ENCODE data around the gene NCCRP1.

Gene NCCRP1

GRCh38 chr19:39156326-39157230 is 40.2 kb upstream of the NCCRP1 start:
- no peak overlapping the region for H3K27ac ChIP-seq
- no peak overlapping the region for H3K4me3 ChIP-seq (ENCODE audit: low read depth, low read length)

DNA sequence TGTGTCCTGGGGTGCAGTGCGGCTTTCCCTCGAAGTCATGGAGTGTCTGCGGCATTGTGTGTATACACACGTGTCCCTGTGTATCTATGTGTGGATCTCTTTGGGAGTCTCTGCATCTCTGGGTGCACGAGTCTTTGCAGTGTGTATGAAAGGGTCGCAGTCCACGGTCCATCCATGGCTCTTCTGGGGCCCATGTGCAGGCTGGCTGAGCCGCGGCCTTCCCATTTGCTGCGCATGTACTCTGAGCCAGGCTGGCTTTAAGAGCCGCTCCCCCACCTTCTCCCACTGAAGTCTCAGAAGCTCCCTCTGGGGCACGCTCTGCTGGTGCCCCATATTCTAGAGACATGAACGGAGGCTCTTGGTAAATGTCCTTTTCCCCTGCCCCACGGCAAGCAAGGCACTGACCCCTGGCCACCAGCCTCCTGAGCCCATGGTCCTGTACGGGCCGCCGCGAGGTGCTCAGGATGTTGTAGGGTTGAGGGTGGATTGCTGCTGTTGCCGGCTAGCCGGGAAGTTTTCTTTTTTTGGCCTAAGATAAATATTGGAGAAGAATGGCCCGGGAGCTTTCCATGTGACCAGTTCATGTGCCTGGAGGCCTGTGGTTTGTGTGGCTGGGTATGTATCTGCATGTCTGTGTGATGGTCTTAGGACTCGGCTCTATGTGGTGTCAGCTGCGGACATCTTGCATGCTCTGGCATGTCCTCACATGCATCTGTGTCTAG is 39.3 kb upstream of the NCCRP1 start:
- no peak overlapping the region for H3K27ac ChIP-seq
- H3K4me3 ChIP-seq (ENCODE audit: low read depth, low read length): no peak overlapping the region
- H3K36me3 ChIP-seq: peaks cover 12% of the 10 kb centered on the region
- DNase-seq: no peak
- no peak for TF ChIP-seq CTCF (IDR thresholded peaks at IDR 0.05; ENCODE audit: low read depth, low read length)
- H3K27me3 ChIP-seq (ENCODE audit: insufficient read depth, low read depth, severe bottlenecking): no peaks in the 10 kb centered on the region
- H3K9me3 ChIP-seq (ENCODE audit: severe bottlenecking): no peaks in the 10 kb centered on the region

More at GRCh38 chr19:39156326-39157230, 40.2 kb upstream of the NCCRP1 start:
- peaks cover 12% of the 10 kb centered on the region for H3K36me3 ChIP-seq
- no peaks in the 10 kb centered on the region for H3K27me3 ChIP-seq (ENCODE audit: insufficient read depth, low read depth, severe bottlenecking)
- DNase-seq: no peak
- no peak for TF ChIP-seq CTCF (IDR thresholded peaks at IDR 0.05; ENCODE audit: low read depth, low read length)
- H3K9me3 ChIP-seq (ENCODE audit: severe bottlenecking): no peaks in the 10 kb centered on the region

DNA sequence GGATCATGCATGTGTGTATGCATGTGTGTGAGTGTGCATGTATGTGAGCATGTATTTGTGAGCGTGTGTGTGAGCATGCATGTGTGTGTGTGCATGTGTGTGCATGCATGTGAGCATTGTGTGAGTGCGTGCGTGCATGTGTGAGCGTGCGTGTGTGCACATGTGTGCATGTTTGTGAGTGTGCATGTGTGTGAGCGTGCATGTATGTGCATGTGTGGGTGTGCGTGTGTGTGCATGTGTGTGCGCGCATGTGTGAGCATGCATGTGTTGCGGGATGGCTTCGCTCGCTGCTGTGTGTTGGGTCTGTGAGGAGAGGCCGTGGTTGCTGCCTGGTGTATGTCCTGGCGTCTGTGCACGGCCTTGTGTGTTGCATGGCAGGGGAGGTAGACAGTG is 38.8 kb upstream of the NCCRP1 start:
- no peak for DNase-seq
- Histone ChIP-seq H3K27ac (no peak overlapping the region), H3K9me3 (ENCODE audit: severe bottlenecking) (no peaks in the 10 kb centered on the region), H3K27me3 (ENCODE audit: insufficient read depth, low read depth, severe bottlenecking) (no peaks in the 10 kb centered on the region), H3K4me3 (ENCODE audit: low read depth, low read length) (no peak overlapping the region), H3K36me3 (peaks cover 12% of the 10 kb centered on the region)
- no peak for TF ChIP-seq CTCF (IDR thresholded peaks at IDR 0.05; ENCODE audit: low read depth, low read length)

GRCh38 chr19:39158646-39159260 is 38.0 kb upstream of the NCCRP1 start:
- H3K27ac ChIP-seq: no peak overlapping the region
- no peaks in the 10 kb centered on the region for H3K27me3 ChIP-seq (ENCODE audit: insufficient read depth, low read depth, severe bottlenecking)
- H3K9me3 ChIP-seq (ENCODE audit: severe bottlenecking): no peaks in the 10 kb centered on the region
- no peak overlapping the region for H3K4me3 ChIP-seq (ENCODE audit: low read depth, low read length)
- peaks cover 12% of the 10 kb centered on the region for H3K36me3 ChIP-seq
- no peak for TF ChIP-seq CTCF (IDR thresholded peaks at IDR 0.05; ENCODE audit: low read depth, low read length)
- no peak for DNase-seq

GRCh38 chr19:39160523-39160861 is 36.3 kb upstream of the NCCRP1 start:
- no peaks in the 10 kb centered on the region for H3K9me3 ChIP-seq (ENCODE audit: severe bottlenecking)
- H3K27ac ChIP-seq: no peak overlapping the region
- DNase-seq: no peak

More at GRCh38 chr19:39160523-39160861, 36.3 kb upstream of the NCCRP1 start:
- no peaks in the 10 kb centered on the region for H3K27me3 ChIP-seq (ENCODE audit: insufficient read depth, low read depth, severe bottlenecking)
- no peak overlapping the region for H3K4me3 ChIP-seq (ENCODE audit: low read depth, low read length)
- peaks cover 12% of the 10 kb centered on the region for H3K36me3 ChIP-seq
- no peak for TF ChIP-seq CTCF (IDR thresholded peaks at IDR 0.05; ENCODE audit: low read depth, low read length)
